Upper lobe of left lung (tissue), 4 donors: ENCODE data around the gene NSUN5.
"Not testable (repeated sequence)": the region's sequence is repeated elsewhere in the genome, so short reads cannot be mapped to it uniquely, and the experiment has no call there.

Experiments used
- CTCF ChIP-seq, 6 experiments: fragments of 450-650 bp in 4 of 6; fragments of 200-600 bp in 2 of 6; sonication (generic) in 2 of 6; IDR thresholded peaks; one replicate each; pipeline ENCODE4 v1.5.1; 2016 to 2019; ENCODE audit warnings: antibody characterized with exemption in 6 of 6
- POLR2A ChIP-seq, 4 donors: fragments of 450-650 bp; IDR thresholded peaks; one replicate each; pipeline ENCODE4 v1.5.1; 2016 to 2017; ENCODE audit warnings: antibody characterized with exemption in 4 of 4, mild to moderate bottlenecking in 2 of 4
- POLR2AphosphoS5 ChIP-seq, 2 donors: sonication (generic); formaldehyde crosslinking; IDR thresholded peaks; one replicate each; pipeline ENCODE4 v1.5.1; 2017; ENCODE audit warnings: antibody characterized with exemption in 2 of 2

GRCh38 chr7:73327449-73327848 is 18.8 kb upstream of the NSUN5 start:
- not testable (repeated sequence) for TF ChIP-seq POLR2AphosphoS5, POLR2A, CTCF (IDR thresholded peaks at IDR 0.05)
